Gastroesophageal sphincter (tissue), 4 donors: ENCODE measurements around the gene FES. TPM values are rescaled to one million over a fixed set of nuclear protein-coding genes. Genes with fewer than 3 reads are reported as not detected.

Experiments used
- small RNA-seq, 4 donors: library from RNA; depleted of rRNA; stranded (forward); fragments of <200 nt; gene quantifications; one replicate each; pipeline ENCODE3, GENCODE V24; 2016
- total RNA-seq, 4 donors: library from RNA; depleted of rRNA; stranded (reverse); fragments of >200 nt; gene quantifications; one replicate each; pipeline ENCODE4 v1.1.0, GENCODE V29; 2016

FES gene
- total RNA-seq, 4 donors from 2014 or later = 40.1 to 70.4 (median 43.5) TPM

Small RNA genes within 50 kb of the gene (small RNA-seq; reads per million reads assigned to genes)
- gene RN7SL363P = 0 reads per million in 4 donors

Other genes starting within 250 kb of the FES start
- 1 to 10 TPM in 2 of 4 donors, under 1 TPM in 2; 0.15 to 2.8 (median 1.4) TPM for gene BLM, start 167.2 kb upstream of the FES start, total RNA-seq
- 10 to 100 TPM; 34.1 to 75.4 (median 59.8) TPM for gene FURIN, start 15.9 kb upstream of the FES start, total RNA-seq
- 10 to 100 TPM; 19.4 to 58.2 (median 44.9) TPM for gene MAN2A2, start 18.8 kb downstream of the FES start, total RNA-seq
- 10 to 100 TPM in 2 of 4 donors, 1 to 10 TPM in 2; 5.9 to 17.1 (median 8.3) TPM for gene HDDC3, start 48.0 kb downstream of the FES start, total RNA-seq
- 100 to 1,000 TPM in 2 of 4 donors, 10 to 100 TPM in 2; 63.7 to 116 (median 100) TPM for gene UNC45A, start 50.8 kb downstream of the FES start, total RNA-seq
- 10 to 100 TPM in 2 of 4 donors, 1 to 10 TPM in 2; 5.3 to 11.1 (median 9.0) TPM for gene RCCD1, start 70.4 kb downstream of the FES start, total RNA-seq
- 10 to 100 TPM in 1 of 4 donors, 1 to 10 TPM in 3; 2.2 to 12.7 (median 4.5) TPM for gene PRC1, start 110.0 kb downstream of the FES start, total RNA-seq
- 10 to 100 TPM in 2 of 4 donors, 1 to 10 TPM in 2; 7.8 to 12.8 (median 10.1) TPM for gene VPS33B, start 138.1 kb downstream of the FES start, total RNA-seq
- 1 to 10 TPM in 3 of 4 donors, under 1 TPM in 1; 0.16 to 4.1 (median 1.1) TPM for gene SV2B, start 215.8 kb downstream of the FES start, total RNA-seq